HG03521 (cell line): ENCODE measurements around the gene PLCD4.

ENCODE experiments used
- ATAC-seq: cut with Tn5 transposase; IDR thresholded peaks from one replicate; pipeline ENCODE4 v1.9.1; 2021; ENCODE audit warnings: mild to moderate bottlenecking, moderate library complexity; ENCODE audit not compliant: unreplicated experiment

PLCD4 gene

DNA sequence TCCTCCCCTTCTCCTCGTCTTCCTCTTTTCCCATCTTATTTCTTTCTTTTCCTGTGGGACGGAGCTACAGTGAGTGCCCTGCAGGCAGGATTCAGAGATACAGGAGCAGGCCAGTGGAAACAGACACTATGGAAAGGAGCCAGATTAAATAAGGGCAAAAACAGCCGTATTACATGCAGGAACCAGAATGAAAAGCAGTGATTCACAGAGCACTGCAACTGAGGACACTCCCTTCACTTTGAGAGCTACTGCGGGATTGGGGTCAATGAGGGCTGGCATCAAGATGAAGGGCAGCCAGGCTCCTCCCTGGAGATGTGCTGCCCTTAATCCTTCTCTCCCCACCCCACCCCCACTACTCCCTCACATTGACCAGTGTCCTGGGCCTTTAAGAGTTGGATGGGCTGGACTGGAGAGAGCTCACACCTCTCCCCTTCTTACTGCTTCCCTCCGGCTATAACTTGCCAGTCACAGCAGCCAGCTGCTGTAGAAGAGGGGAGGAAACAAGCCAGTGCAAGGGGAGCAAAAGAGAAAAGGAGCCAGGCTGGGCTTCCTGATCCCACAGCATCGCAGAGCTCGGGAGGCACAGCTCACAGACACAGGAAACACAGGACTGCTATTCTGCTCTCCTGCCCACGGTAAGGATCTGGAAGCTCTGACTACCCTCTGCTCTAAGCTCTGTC lies at the start of gene PLCD4:
PLCD4 (plus strand) TSS at position 464 of the 680 bp plus-strand sequence. CDS start 7,841 bp downstream, outside the sequence.
- no peak for ATAC-seq

DNA sequence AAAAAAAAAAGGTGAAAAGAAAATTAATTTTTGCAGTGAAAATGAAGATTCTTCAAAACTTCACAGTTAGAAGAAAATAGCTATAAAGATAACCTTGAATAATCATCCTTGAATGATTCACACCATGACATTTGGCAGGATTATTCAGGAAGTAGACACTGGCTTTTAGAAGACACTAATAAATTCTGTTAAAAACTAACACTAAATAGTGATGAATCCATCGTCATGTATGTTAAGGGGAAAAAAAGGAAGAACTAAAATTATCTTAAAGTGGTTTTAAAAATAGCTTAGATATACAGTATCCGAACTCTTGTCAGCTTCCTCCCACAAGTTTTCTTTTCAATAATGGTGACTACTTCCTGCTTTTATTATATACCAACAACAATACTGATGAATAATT lies 49.8 kb upstream of the PLCD4 start:
- no peak for ATAC-seq

DNA sequence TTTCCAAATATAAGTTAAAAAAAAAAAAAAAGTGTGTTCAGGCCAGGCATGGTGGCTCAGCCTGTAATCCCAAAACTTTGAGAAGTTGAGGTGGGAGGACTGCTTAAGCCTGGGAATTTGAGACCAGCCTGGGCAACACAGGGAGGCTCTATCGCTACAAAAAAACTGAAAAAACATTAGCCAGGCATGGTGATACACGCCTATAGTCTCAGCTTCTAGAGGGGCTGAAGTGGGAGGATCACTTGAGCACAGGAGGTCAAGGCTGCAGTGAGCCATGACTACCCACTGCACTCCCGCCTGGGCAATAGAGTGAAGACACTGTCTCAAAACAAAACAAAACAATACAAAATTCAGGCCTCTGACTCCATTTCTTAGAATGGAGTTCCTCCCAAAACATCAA lies 48.7 kb upstream of the PLCD4 start:
- no peak for ATAC-seq

DNA sequence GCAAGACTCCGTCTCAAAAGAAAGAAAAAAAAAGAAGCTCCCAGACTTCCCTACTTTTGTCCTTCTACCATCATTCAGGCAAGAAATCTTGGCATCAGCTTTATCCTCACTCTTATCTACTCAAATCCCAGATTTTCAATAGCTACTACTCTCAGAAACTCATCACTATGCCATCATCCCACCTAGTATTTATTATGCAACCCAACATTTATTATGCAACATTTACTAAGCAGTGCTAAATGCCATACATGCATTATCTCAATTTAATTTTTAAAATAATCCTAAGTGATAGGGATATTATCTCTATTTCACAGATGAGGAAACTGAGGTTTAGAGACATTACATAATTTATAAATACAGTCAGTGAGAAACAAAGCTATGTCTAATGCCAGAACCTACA lies 43.6 kb upstream of the PLCD4 start:
- no peak for ATAC-seq

DNA sequence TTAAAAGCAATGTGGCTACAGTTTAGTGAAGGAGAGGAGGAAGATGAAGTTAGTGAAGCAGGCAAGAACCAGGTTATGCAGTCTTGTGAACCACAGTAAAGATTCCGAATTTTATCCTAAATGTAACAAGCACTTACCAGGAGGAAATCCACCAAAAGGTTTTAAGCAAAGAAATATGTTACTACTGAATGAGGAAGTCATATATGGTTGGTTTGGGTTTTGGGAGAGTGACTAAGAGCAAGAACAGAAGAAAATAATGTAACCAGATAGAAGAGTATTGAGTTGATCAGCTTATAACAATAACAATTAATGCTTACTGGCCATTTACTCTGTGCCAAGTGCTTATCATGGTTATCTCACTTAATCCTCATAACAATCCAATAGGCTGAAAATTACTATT lies 41.4 kb upstream of the PLCD4 start:
- ATAC-seq, result no peak

DNA sequence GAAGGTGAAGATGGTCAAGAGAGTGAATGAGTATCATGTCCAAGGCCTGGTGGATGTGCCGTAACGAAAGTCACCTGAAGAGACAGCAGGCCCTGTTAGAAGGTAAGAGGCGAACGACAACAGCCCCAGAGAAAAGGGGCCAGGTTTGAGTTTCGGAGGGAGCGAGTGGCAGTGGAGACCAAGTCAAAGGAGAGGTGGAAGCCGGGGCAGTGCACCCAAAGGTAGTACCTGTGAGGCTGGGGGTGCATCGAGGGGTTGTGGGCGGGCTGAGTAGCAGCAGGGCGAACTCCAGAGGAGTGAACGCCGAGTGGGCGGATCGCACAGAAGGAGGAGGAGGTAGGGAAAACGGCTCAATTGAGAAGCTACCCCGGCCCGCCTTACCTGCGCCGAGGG lies 39.9 kb upstream of the PLCD4 start:
- ATAC-seq, result peak; percentile 25

DNA sequence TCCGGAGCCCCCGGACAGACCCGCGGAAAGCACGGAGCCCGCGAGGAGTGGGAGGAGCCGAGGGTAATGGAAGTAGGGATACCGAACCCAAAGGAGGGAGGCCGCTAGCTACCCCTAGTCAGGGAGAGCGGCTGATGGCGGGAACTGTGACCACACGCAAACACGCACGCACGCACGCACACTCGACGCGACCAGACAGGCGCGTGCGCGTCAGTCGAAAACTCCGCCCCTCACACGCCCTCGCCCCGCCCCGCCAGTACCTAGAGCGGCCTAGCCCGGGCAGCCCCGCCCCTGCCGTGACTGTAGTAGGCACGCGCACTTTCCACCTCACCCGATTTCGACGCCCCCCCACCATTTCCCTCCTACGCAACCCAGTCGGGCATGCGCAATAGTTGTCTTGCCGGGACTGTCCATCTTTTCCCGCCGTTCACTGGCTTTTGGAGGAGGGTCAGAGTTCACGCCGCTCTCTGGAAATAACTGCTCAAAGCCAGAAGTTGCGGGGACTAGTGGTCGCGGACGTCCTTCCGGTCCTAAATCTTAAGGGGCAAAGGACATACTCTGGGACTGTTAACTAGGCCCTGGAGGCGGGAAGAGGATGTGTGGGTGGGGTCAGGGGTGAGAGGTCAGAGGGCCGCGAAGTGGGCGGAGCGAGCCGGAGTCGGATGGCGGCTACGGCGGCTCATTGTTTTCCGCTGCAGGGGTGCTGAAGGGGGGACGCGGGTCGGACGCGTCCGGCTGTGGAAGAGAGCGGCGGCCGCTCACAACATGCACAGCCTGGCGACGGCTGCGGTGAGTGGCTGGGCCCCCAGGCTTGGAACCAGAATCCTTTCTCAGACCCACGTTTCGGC lies 39.3 kb upstream of the PLCD4 start, which contains the start of the genes CNOT9 and USP37:
CNOT9 (plus strand) TSS at position 650 of the 848 bp plus-strand sequence; CDS start at position 766, 116 bp downstream.
USP37 (minus strand) TSS at position 162 of the 848 bp plus-strand sequence. CDS start 9,698 bp downstream, outside the sequence.
- peak; percentile 83 for ATAC-seq

DNA sequence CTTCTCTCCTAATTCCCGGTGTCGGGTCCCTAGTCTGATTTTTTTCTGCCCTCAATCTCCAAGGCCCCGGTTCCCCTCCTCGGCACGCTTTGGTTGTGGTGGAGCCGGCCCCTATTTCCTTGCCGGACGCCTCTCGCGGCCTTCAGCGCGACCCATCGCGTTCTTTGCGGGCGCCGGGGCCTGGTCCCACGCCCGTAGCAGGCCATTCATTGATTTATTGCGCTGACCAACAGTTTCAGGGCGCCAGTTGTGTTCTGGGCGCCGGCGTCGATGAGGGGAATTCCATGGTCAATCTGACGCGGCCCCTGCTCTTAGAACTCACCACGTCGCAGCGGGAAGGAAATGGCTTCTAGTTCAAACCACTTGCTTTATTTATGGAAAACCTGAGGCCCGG lies 38.7 kb upstream of the PLCD4 start:
- peak; percentile 21 for ATAC-seq

DNA sequence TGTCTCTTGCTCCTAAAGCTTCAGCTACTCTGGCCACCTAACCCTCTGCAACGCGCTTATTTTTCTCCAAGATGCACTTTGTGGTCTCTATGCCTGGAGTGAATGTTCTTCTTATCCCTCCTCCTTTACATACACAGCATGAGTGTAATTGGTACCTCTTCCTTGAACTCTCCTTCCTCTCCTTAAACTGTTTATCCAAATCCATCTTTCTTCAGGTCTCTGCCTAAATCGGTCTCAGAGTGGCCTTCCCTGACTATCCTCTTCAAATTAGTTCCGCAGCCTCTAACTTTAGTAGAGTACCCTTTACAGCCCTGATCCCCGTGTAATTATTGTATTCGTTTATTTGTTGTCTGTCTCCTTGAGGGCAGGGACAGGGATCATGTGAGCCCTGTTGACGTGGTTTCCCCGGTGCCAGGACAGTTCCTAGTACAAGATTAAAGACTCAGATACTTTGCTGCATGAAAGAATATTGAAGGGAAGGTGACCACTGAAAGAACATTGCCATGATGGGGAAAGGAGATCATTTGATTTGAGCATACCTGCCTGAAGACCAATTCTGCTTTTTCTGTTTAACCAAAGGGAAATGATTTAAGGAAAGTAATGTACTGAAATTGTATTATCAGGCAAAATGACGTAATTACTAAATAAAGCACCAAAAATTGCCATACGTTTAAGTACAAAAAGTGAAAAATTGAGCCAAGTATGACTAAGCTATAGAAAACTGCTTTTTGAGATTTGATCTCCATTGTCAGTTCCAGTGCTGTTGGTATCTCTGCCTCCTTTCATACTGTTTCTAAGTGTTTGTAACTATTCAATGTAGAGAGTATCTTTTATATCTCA lies 37.8 kb upstream of the PLCD4 start:
- no peak for ATAC-seq

DNA sequence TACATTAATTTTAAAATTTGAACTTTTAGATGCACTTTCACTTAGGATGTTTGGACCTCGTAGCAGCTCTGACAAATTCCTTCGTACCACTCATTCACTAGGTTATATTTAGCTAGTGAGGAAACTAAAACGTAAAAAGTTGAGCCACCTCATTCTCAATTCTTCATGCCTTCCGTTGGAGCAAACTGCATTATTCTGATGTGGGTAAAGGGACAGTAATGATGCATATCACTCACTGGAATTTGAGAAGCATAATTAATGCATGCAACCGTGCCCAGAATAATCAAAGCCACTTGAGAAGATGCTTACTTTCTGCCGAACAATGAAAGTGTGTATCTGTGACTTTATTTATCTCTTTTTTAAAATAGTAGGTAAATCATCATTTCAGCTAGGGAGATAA lies 36.8 kb upstream of the PLCD4 start:
- no peak for ATAC-seq

DNA sequence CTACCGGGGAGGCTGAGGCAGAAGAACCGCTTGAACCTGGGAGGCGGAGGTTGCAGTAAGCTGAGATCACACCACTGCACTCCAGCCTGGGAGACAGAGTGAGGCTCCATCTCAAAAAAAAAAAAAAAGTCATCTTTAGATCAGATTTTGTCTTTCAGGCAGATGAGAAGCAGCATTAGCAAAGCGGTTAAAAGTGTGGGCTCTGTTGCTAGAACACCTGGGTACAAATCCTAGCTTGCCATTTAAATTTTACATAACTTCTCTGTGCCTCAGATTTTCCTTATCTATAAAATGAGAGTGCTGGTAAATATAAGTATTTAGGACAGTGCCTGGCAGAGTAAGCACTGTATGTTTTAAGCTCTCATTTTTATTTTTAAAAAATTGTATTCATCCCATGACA lies 30.8 kb upstream of the PLCD4 start:
- no peak for ATAC-seq

DNA sequence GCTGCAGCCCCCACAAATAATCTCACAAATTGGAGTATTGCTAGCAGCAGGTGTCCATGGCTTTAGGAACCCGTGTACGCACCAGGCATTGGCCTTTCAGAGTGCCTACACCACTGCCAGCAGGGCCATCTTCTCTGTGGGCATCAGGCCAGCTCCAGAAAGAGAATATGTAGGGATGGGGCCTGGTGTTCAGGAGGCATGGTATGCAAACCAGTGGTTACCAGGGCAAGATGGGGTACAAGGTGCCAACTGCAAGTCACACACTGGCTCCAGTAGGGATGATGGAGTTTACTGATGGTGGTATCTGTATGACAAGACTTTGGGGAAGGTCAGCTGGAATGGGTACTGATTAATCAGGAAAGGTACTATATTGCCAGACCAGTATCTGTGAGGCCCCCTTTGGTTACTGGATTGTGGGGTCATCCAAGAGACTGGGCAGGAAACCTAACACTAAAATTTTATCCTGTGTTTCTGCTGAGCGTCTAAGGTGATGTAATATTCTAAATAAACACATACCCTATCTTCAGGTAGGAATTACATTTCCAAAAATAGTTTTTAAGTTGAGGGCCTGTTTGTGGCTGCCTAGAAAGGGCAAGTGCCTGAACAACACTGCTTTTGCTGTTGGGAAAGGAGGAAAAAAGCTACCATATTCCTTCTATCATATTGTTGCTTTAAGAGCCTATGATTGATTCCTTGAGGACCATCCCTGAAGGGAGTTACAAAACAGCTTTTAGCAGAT lies 30.0 kb upstream of the PLCD4 start:
- ATAC-seq, result no peak

DNA sequence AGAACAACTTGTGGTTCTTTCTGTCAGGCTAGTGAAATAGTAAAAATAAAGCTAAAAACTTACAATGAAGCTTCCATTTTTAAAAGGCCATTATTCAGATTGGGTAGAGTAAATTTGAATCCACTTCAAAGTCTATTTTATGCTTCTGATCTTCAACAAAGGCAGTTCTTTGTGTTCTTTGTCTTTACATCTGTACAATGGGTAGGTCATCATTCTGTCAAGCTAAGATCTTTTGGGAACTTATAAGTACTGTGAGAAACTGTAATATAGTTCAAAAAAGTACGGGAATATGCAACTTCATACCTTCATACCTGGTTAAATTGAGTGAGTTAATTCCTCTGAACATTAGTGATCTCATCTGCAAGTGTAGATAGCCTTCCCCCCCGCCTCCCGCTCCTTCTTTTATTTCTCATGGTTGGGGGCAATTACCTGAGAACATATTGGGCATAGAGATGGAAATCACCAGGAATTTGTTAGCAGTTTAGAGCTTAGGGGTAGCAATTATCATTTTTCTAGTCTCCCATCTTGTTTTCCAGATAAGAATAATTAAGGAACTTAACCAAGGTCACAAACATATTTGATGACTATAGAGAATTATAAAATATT lies 29.3 kb upstream of the PLCD4 start:
- ATAC-seq, result no peak

DNA sequence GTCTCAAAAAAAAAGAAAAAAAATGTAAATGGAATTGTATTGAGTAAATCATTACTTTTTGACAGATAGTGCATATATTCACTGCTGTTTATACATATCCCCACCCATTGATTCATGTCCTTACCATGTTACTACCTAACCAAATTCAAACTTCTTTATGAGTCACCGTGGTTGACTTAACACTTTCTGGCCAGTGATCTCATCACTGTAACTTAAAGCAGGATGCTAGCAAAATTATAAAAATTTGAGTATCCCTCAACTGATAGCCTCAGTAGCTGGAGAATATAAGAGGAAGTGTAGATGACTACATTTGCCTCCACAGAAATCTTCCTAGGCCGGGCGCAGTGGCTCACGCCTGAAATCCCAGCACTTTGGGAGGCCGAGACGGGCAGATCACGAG lies 25.6 kb upstream of the PLCD4 start:
- ATAC-seq, result no peak

DNA sequence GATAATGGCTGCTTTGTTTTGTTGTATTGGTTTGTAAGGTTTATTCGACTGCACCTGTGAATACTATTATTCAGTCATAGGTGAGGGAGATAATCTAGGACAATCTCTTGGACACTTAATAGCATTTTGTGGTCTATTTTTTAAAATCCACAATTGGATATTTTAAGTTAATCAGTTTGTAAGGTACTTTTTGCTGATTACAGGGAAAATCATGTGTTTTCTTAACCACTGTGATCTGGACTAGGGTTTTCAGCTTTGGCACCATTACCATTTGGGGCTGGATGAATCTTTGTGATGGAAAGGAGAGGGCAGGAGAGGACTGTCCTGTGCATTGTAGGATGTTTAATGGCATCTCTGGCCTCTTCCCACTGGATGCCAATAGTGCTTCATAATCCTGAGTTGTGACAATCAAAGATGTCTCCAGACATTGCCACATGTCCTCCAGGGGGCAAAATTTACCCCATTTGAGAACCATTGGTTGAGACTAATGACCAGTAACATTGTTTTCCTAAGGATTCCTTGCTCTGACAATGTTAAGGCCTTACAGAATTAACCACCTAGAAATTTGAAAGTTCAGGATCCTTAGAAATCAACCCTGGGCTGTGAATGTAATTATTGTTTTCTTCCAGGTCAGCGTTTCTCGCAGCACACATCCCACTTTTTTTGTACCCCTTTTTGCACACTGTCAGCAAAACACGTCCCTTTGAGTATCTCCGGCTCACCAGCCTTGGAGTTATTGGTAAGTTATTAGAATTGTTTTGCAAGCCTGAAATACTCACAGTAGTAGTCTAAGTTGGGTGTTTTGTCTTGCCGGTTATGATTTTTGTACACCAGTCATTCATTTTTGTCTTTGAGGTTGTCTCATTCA lies 23.5 kb upstream of the PLCD4 start:
- ATAC-seq, result no peak

DNA sequence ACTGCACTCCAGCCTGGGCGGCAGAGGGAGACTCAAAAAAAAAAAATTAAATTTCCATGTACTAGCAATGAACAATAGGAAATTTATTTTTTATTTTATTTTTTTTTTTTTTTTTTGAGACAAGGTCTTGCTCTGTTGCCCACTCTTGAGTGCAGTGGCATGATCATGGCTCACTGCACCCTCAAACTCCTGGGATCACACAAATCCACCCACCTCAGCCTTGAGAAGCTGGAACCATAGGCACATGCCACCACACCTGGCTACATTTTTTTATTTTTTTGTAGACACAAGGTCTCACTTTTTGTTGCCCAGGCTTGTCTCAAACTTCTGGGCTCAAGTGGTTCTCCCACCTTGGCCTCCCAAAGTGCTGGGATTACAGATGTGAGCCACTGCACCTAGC lies 22.2 kb upstream of the PLCD4 start:
- no peak for ATAC-seq

DNA sequence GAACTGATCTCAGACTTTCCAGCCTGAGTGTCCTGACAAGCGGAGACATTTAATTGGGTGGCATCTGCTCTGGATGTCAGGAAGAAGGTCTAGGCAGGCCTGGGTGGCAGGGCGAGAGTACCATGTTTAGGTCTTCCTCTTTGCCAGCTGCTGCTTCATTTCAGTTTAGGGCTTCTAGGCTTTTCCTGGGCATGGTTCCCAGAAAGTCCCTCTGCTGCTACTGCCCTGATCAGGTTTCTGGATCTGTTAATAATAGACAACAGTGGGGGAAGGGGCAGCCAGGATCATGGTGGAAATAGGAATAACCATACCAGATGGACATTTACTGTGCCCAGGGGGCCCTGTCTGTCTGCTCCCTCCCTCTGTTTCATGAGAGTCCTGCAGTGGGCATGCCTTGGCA lies 2.3 kb upstream of the PLCD4 start:
- ATAC-seq, result no peak

DNA sequence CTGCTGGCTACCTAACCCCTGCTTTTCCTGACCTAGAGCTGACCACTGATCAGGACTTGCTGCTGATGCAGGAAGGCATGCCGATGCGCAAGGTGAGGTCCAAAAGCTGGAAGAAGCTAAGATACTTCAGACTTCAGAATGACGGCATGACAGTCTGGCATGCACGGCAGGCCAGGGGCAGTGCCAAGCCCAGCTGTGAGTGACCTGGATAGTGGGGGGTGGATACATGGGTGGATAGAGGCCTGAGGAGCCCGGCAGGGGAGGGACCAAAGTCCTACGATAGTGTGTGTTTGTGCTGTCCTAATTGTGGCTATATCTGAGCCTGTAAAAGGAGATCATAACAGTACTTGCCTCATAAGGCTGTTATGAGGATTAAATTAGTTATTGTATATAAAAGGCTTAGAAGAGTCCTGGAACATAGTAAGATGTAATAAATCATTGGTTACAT lies 8.2 kb downstream of the PLCD4 start:
- no peak for ATAC-seq
